Measurements from ENCODE around the gene OSBPL3. TPM values are rescaled to one million over a fixed set of nuclear protein-coding genes. Genes with fewer than 3 reads are reported as not detected.

The OSBPL3 gene
- total and polyA plus RNA-seq, 2 donors, result 9.1 to 23.3 TPM

DNA sequence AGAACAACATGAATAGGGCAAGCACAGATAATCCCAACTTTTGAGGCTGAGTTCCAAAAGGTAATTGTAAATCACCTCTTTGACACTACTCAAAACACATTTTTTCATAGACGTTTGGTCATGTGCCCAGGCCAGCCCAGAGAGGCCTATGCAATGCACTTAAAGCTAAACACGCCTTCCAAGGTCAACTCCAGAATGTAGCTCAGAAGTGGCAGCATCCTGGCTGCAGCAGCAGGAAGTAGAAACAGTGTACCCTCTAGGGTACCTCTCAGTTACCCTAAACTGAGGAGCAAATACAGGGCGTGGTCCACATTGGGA is 58.7 kb downstream of the OSBPL3 start:
- Histone ChIP-seq H3K4me1 (ENCODE audit: control insufficient read depth in 2 of 2, insufficient read depth in 2 of 2, low read length in 2 of 2) (peaks cover 5 to 14% of the 10 kb centered on the region in 2 donors), H3K4me3 (ENCODE audit: low read length in 2 of 2) (no peak overlapping the region), H3K27me3 (ENCODE audit: control insufficient read depth in 2 of 2, insufficient read depth in 1 of 2, low read length in 1 of 2) (no peaks in the 10 kb centered on the region), H3K36me3 (ENCODE audit: control insufficient read depth in 2 of 2, insufficient read depth in 2 of 2, low read length in 1 of 2) (no peaks in the 10 kb centered on the region), H3K9me3 (ENCODE audit: control insufficient read depth in 2 of 2, insufficient read depth in 1 of 2, low read length in 1 of 2) (no peaks in the 10 kb centered on the region), H3K27ac (ENCODE audit: low read depth in 1 of 2, low read length in 1 of 2) (peak overlapping the region in 1 of 2 donors; percentile 15)
- WGBS, result 73% methylated on average over 3 of the region's 3 CpGs
- no peak for DNase-seq (ENCODE audit: low read depth in 6 of 9, low spot score in 9 of 9)

DNA sequence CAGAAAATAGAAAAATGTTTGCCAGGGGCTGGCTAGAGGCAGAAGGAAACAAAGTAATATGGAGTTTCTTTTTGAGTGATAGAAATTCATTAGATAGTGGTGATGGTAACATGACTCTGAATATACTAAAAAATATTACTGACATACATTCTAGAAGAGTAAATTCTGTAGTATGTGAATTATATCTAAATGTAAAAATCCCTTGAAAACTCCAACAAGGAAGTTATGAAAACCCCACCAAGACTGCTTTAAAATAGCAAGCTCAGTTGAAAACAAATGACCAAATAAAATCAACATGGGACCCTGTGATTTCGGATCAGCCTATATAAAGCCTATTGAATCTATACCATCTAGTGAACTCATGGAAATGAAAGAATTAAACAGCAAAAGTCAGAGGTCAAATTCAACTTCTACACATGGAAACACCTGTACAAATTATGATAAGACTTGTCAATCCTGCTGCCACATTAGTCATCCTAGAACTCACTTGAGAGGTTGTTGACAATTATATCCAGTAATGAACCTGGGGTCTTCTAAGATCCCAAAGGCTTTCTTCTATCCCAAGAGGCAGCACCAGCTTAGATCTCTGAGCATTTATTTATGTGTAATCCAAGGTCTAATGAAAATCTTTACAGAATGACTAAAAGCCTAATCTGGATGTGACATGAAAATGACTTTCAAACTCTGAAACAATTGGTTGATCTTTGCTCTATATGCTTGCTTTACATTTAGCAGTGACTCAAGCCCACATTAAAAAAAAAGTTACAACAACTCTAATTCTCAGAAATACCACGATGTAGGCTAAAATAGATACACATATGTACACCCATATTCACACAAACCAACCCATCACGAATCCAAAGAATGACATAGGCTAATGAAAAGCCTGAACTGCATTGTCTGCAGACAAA is 59.3 kb downstream of the OSBPL3 start:
- Histone ChIP-seq H3K9me3 (ENCODE audit: control insufficient read depth in 2 of 2, insufficient read depth in 1 of 2, low read length in 1 of 2) (no peaks in the 10 kb centered on the region), H3K27ac (ENCODE audit: low read depth in 1 of 2, low read length in 1 of 2) (peak overlapping the region in 1 of 2 donors; percentile 19), H3K27me3 (ENCODE audit: control insufficient read depth in 2 of 2, insufficient read depth in 1 of 2, low read length in 1 of 2) (no peaks in the 10 kb centered on the region), H3K36me3 (ENCODE audit: control insufficient read depth in 2 of 2, insufficient read depth in 2 of 2, low read length in 1 of 2) (no peaks in the 10 kb centered on the region), H3K4me3 (ENCODE audit: low read length in 2 of 2) (no peak overlapping the region), H3K4me1 (ENCODE audit: control insufficient read depth in 2 of 2, insufficient read depth in 2 of 2, low read length in 2 of 2) (peaks cover 5 to 14% of the 10 kb centered on the region in 2 donors)
- 36% methylated on average over 3 of the region's 3 CpGs for WGBS
- DNase-seq (ENCODE audit: low read depth in 6 of 9, low spot score in 9 of 9), result no peak

DNA sequence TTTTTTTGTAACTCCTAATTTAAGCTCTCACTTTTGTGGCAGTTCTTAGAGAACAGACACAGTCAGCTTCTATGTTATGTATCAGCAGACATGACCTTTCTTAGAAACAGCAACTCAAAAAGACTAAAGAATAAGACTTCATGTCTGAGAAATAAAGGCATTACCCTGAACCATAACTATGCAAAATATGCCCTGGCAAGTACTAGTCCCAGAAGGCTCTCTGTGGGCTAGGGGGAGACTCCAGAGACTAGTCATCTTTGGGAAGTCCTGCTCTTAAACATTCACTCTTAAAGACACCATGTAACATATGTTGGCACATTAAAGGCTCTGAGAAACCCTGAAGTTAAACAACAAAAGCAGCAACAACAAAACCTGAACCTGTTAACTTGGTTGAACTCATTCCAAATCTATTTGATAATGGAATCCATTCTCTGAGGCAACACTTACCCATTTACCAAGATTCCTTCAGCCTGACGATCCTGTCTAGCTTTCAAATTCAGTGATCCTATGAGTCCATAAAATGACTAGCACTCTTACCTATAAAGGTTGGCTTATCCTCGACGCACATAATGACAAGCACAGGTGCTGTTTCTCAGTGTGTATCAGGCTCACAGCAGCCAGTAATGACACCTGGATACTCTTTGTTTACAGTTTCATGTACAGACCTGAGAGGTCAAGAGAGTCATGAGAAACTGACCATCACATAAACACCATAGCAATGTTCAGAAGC is 62.3 kb downstream of the OSBPL3 start:
- H3K27me3 ChIP-seq (ENCODE audit: control insufficient read depth in 2 of 2, insufficient read depth in 1 of 2, low read length in 1 of 2), result no peaks in the 10 kb centered on the region
- no peak for DNase-seq (ENCODE audit: low read depth in 6 of 9, low spot score in 9 of 9)
- H3K36me3 ChIP-seq (ENCODE audit: control insufficient read depth in 2 of 2, insufficient read depth in 2 of 2, low read length in 1 of 2), result no peaks in the 10 kb centered on the region
- H3K4me3 ChIP-seq (ENCODE audit: low read length in 2 of 2), result no peak overlapping the region
- 97% methylated on average over 3 of the region's 3 CpGs for WGBS
- no peak overlapping the region for H3K27ac ChIP-seq (ENCODE audit: low read depth in 1 of 2, low read length in 1 of 2)
- peaks cover 20 to 29% of the 10 kb centered on the region in 2 donors for H3K4me1 ChIP-seq (ENCODE audit: control insufficient read depth in 2 of 2, insufficient read depth in 2 of 2, low read length in 2 of 2)
- no peaks in the 10 kb centered on the region for H3K9me3 ChIP-seq (ENCODE audit: control insufficient read depth in 2 of 2, insufficient read depth in 1 of 2, low read length in 1 of 2)

DNA sequence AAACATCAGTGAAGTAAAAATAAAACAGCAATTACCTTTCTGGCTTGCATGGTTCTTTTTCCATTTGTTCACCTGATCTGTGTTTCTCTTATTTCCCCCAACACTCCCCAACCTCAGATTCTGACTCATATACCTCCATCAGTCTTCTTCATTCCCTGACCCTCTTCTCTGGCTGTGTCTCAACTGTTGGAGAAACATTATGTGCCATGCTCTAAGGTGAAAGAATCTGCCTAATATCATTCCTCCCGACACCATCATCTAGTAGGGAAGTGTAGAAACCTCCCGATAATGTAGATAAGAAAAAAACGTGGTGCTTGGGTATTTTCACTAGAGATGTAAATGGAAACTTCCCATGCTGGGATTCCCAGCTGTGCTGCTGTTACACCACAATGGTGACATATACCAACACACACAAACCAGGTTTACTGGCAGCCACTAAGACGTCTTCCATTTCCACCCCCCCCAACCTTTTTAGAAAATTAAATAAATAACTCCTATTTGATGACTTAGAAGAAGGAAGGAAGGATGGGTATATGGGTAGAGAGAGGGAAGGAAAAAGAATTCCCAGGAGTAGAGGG is 63.4 kb downstream of the OSBPL3 start:
- Histone ChIP-seq H3K9me3 (ENCODE audit: control insufficient read depth in 2 of 2, insufficient read depth in 1 of 2, low read length in 1 of 2) (no peaks in the 10 kb centered on the region), H3K27me3 (ENCODE audit: control insufficient read depth in 2 of 2, insufficient read depth in 1 of 2, low read length in 1 of 2) (no peaks in the 10 kb centered on the region), H3K36me3 (ENCODE audit: control insufficient read depth in 2 of 2, insufficient read depth in 2 of 2, low read length in 1 of 2) (no peaks in the 10 kb centered on the region), H3K27ac (ENCODE audit: low read depth in 1 of 2, low read length in 1 of 2) (no peak overlapping the region), H3K4me3 (ENCODE audit: low read length in 2 of 2) (no peak overlapping the region), H3K4me1 (ENCODE audit: control insufficient read depth in 2 of 2, insufficient read depth in 2 of 2, low read length in 2 of 2) (peaks cover 24 to 33% of the 10 kb centered on the region in 2 donors)
- no peak for DNase-seq (ENCODE audit: low read depth in 6 of 9, low spot score in 9 of 9)
- 81% methylated on average over 4 of the region's 4 CpGs for WGBS

DNA sequence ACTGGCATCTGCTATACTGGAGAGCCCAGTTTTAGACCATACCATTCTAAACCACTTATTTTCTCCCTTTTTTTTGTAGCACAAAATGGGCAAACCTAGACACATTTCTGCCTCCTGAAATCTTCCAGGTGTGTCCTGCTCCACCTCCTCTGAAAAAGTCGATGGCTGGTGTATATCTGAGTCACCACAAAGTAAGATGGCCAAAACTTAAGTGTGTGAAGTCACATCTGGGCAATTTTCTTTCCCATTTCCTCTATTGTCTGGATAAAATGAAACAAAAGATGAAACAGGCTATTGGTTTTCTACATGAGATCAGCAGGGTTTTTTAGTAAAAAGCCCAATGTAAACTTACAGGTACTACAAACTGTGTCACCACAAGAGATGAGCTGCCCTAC is 65.5 kb downstream of the OSBPL3 start:
- 7% methylated on average over 1 of the region's 1 CpG for WGBS
- no peak for DNase-seq (ENCODE audit: low read depth in 6 of 9, low spot score in 9 of 9)
- Histone ChIP-seq H3K4me1 (ENCODE audit: control insufficient read depth in 2 of 2, insufficient read depth in 2 of 2, low read length in 2 of 2) (peaks cover 38 to 48% of the 10 kb centered on the region in 2 donors), H3K27ac (ENCODE audit: low read depth in 1 of 2, low read length in 1 of 2) (no peak overlapping the region), H3K27me3 (ENCODE audit: control insufficient read depth in 2 of 2, insufficient read depth in 1 of 2, low read length in 1 of 2) (no peaks in the 10 kb centered on the region), H3K9me3 (ENCODE audit: control insufficient read depth in 2 of 2, insufficient read depth in 1 of 2, low read length in 1 of 2) (no peaks in the 10 kb centered on the region), H3K36me3 (ENCODE audit: control insufficient read depth in 2 of 2, insufficient read depth in 2 of 2, low read length in 1 of 2) (no peaks in the 10 kb centered on the region), H3K4me3 (ENCODE audit: low read length in 2 of 2) (no peak overlapping the region)

DNA sequence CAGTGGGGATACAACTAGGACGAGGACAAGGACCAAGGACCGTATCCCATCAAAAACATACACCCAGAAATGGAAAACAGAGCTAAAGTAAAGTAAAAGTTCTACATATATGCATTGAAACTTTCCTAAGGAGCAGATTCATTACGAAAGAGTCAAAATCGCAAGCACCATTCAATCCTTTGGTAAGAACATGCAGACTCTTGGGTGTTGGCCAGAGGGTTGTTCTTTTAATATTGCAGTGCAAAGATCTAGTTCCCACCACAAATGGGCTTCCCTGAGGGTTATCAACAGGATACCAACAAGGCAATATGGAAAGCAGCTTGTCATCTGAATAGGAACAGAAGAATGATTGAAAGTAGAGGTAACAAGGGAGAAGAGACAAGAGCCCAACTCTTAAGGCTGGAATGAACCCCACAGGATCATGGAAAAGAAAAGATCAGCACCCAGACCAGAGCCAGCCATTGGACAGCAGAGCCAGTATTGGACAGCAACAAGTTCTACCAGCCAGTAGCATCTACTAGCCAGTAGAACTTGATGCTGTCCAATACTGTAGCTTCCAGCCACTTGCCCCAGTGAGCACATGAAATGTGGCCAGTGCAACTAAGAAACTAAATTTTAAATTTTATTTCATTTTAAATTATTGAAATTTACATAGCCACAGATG is 66.0 kb downstream of the OSBPL3 start:
- Histone ChIP-seq H3K9me3 (ENCODE audit: control insufficient read depth in 2 of 2, insufficient read depth in 1 of 2, low read length in 1 of 2) (no peaks in the 10 kb centered on the region), H3K27ac (ENCODE audit: low read depth in 1 of 2, low read length in 1 of 2) (no peak overlapping the region), H3K36me3 (ENCODE audit: control insufficient read depth in 2 of 2, insufficient read depth in 2 of 2, low read length in 1 of 2) (no peaks in the 10 kb centered on the region), H3K4me1 (ENCODE audit: control insufficient read depth in 2 of 2, insufficient read depth in 2 of 2, low read length in 2 of 2) (peaks cover 43 to 54% of the 10 kb centered on the region in 2 donors), H3K4me3 (ENCODE audit: low read length in 2 of 2) (no peak overlapping the region), H3K27me3 (ENCODE audit: control insufficient read depth in 2 of 2, insufficient read depth in 1 of 2, low read length in 1 of 2) (no peaks in the 10 kb centered on the region)
- DNase-seq (ENCODE audit: low read depth in 6 of 9, low spot score in 9 of 9), result no peak
- WGBS, result 94% methylated on average over 4 of the region's 4 CpGs

DNA sequence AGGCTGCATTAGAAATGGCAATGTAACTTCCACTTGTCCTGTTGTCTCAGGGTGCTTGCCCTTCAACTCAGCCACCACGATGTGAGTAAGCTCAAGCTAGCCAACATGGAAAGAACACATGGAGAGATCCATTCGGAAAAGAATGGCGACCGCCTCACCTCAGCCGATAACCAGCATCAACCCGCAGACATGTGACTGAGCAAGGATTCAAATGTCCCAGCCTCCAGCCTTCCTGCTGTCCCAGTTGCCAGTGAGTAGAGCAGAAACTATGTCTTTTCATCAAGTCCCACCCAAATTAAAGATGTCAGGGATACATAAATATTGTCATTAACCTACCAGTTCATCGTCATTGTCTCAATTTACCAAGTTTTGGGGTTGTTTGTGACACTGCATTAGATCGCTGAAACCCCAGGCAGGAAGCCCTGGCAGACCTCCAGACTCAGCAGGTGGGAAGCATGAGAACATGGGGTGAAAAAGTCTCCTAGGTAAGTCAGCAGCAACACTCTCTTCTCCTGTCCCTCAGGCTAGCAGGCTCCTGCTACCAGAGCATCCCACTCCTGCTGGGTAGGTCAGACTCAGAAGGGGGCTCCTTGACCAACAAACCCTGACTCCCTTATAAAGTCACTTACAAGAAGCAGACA is 67.0 kb downstream of the OSBPL3 start:
- H3K9me3 ChIP-seq (ENCODE audit: control insufficient read depth in 2 of 2, insufficient read depth in 1 of 2, low read length in 1 of 2), result no peaks in the 10 kb centered on the region
- H3K4me3 ChIP-seq (ENCODE audit: low read length in 2 of 2), result no peak overlapping the region
- H3K27me3 ChIP-seq (ENCODE audit: control insufficient read depth in 2 of 2, insufficient read depth in 1 of 2, low read length in 1 of 2), result no peaks in the 10 kb centered on the region
- no peaks in the 10 kb centered on the region for H3K36me3 ChIP-seq (ENCODE audit: control insufficient read depth in 2 of 2, insufficient read depth in 2 of 2, low read length in 1 of 2)
- H3K27ac ChIP-seq (ENCODE audit: low read depth in 1 of 2, low read length in 1 of 2), result peak overlapping the region in 1 of 2 donors; percentile 42
- WGBS, result 75% methylated on average over 8 of the region's 8 CpGs
- DNase-seq (ENCODE audit: low read depth in 6 of 9, low spot score in 9 of 9), result peak in 2 of 9 donors; percentile 36 to 56
- peaks cover 49 to 61% of the 10 kb centered on the region in 2 donors for H3K4me1 ChIP-seq (ENCODE audit: control insufficient read depth in 2 of 2, insufficient read depth in 2 of 2, low read length in 2 of 2)

DNA sequence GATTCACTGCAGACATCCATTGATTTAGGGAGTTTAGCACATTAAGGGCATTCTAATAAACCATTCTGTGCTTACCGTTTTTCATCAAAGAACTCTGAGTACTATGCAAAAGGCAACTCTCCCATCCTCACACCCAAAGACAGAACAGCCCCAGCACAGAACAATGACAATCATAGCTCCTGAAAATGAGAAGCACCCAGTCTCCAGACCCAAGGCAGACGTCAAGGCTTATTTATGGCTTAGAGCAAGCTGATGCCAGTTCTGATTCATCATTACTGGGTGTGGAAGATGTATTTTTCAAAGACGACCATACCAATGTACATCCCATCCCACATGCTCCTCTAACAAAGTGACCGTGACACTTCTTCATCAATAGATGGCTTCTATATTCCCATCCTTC is 67.6 kb downstream of the OSBPL3 start:
- H3K9me3 ChIP-seq (ENCODE audit: control insufficient read depth in 2 of 2, insufficient read depth in 1 of 2, low read length in 1 of 2), result no peaks in the 10 kb centered on the region
- WGBS, result 73% methylated on average over 4 of the region's 4 CpGs
- H3K4me1 ChIP-seq (ENCODE audit: control insufficient read depth in 2 of 2, insufficient read depth in 2 of 2, low read length in 2 of 2), result peaks cover 51 to 61% of the 10 kb centered on the region in 2 donors
- H3K36me3 ChIP-seq (ENCODE audit: control insufficient read depth in 2 of 2, insufficient read depth in 2 of 2, low read length in 1 of 2), result no peaks in the 10 kb centered on the region
- DNase-seq (ENCODE audit: low read depth in 6 of 9, low spot score in 9 of 9), result no peak
- no peak overlapping the region for H3K27ac ChIP-seq (ENCODE audit: low read depth in 1 of 2, low read length in 1 of 2)
- no peaks in the 10 kb centered on the region for H3K27me3 ChIP-seq (ENCODE audit: control insufficient read depth in 2 of 2, insufficient read depth in 1 of 2, low read length in 1 of 2)
- no peak overlapping the region for H3K4me3 ChIP-seq (ENCODE audit: low read length in 2 of 2)

Data from thymus (tissue), 11 donors.